ENCODE data around the gene MBOAT2. TPM values are rescaled to one million over a fixed set of nuclear protein-coding genes. Genes with fewer than 3 reads are reported as not detected.
"Not testable (repeated sequence)": the region's sequence is repeated elsewhere in the genome, so short reads cannot be mapped to it uniquely, and the experiment has no call there.

Gene MBOAT2
- total and polyA plus RNA-seq, 7 donors, result 0.11 to 3.5 (median 0.83) TPM

DNA sequence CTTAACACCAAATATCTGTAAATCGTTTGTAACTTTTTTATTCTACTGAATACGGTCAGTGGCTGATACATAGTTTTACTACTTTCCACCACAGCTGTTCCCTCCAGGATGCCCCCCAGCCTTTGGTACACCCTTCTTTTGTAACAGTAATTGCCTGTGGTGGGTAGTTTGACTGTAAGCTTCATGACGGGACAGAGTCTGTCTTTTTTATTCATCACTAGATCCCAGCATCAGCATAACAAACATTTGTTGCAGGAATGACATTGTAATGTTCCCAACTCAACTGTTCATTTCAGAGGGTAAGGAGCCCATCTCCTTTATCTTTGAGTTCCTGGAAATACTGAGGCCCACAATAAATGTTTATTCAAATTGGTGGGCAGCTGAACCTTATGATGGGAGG lies 67.5 kb downstream of the MBOAT2 start:
- H3K27me3 ChIP-seq (ENCODE audit: insufficient read depth in 3 of 3, low read length in 2 of 3), result no peaks in the 10 kb centered on the region
- H3K27ac ChIP-seq, result no peak overlapping the region
- no peaks in the 10 kb centered on the region for H3K9me3 ChIP-seq
- intact Hi-C loops (cut with DNase I), result no loop called here
- H3K36me3 ChIP-seq (ENCODE audit: insufficient read depth in 1 of 2, low read depth in 1 of 2), result no peaks in the 10 kb centered on the region
- H3K4me3 ChIP-seq, result no peak overlapping the region
- H3K4me1 ChIP-seq, result no peaks in the 10 kb centered on the region
- no peak for DNase-seq
- ATAC-seq, result no peak
- 83 to 90% (median 85%) methylated on average over 3 of the region's 3 CpGs for WGBS, 3 donors
- no peak for TF ChIP-seq CTCF (IDR thresholded peaks at IDR 0.05)

GRCh38 chr2:8934338-8934737 lies 69.1 kb downstream of the MBOAT2 start:
- Histone ChIP-seq H3K9me3 (no peaks in the 10 kb centered on the region), H3K4me1 (no peaks in the 10 kb centered on the region), H3K4me3 (no peak overlapping the region), H3K27ac (no peak overlapping the region), H3K27me3 (ENCODE audit: insufficient read depth in 3 of 3, low read length in 2 of 3) (no peaks in the 10 kb centered on the region), H3K36me3 (ENCODE audit: insufficient read depth in 1 of 2, low read depth in 1 of 2) (no peaks in the 10 kb centered on the region)
- intact Hi-C loops (cut with DNase I), result no loop called here
- ATAC-seq (no peak), DNase-seq (no peak)
- TF ChIP-seq CTCF (IDR thresholded peaks at IDR 0.05), result no peak

DNA sequence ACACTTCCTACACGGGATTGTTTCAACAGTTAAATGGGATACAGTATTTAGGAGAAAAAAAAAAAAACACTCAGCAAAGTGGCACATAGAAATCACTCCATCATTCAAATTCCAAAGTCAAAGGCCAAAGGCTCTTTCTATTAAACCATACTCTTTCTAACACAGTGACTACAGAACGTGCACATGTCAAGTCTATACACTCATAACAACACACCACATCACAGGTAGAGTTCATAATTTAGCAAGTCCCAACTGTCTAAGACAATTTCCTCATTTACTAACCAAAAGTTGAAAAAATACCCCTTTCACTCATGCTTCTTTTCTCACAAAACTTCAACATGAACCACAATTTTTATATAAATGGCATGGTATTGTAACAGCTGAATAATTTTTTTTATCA lies 70.8 kb downstream of the MBOAT2 start:
- no peak for ATAC-seq
- Histone ChIP-seq H3K9me3 (no peaks in the 10 kb centered on the region), H3K27ac (no peak overlapping the region), H3K4me3 (no peak overlapping the region), H3K4me1 (no peaks in the 10 kb centered on the region), H3K27me3 (ENCODE audit: insufficient read depth in 3 of 3, low read length in 2 of 3) (no peaks in the 10 kb centered on the region), H3K36me3 (ENCODE audit: insufficient read depth in 1 of 2, low read depth in 1 of 2) (no peaks in the 10 kb centered on the region)
- intact Hi-C loops (cut with DNase I), result no loop called here
- 72 to 86% (median 76%) methylated on average over 2 of the region's 2 CpGs for WGBS, 3 donors
- TF ChIP-seq CTCF (IDR thresholded peaks at IDR 0.05), result no peak
- DNase-seq, result no peak

DNA sequence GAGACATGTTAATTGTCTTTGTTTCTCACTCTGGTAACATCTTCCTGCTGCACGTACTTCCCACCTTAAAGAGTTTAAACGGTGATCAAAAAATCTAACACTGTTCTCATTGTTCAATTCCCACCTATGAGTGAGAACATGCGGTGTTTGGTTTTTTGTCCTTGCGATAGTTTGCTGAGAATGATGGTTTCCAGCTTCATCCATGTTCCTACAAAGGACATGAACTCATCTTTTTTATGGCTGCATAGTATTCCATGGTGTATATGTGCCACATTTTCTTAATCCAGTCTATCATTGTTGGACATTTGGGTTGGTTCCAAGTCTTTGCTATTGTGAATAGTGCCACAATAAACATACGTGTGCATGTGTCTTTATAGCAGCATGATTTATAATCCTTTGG lies 73.3 kb downstream of the MBOAT2 start:
- H3K4me3 ChIP-seq; intact Hi-C loops (cut with DNase I); H3K9me3 ChIP-seq; H3K27me3 ChIP-seq (ENCODE audit: insufficient read depth in 3 of 3, low read length in 2 of 3); H3K4me1 ChIP-seq; ATAC-seq; H3K36me3 ChIP-seq (ENCODE audit: insufficient read depth in 1 of 2, low read depth in 1 of 2); DNase-seq; H3K27ac ChIP-seq: not testable (repeated sequence)
- WGBS, 3 donors, result 94 to 98% (median 97%) methylated on average over 4 to 5 of the region's 5 CpGs

GRCh38 chr2:8929128-8929527 lies 74.4 kb downstream of the MBOAT2 start:
- intact Hi-C loops (cut with DNase I), result no loop called here

More at GRCh38 chr2:8929128-8929527, 74.4 kb downstream of the MBOAT2 start:
- Histone ChIP-seq H3K27me3 (ENCODE audit: insufficient read depth in 3 of 3, low read length in 2 of 3) (no peaks in the 10 kb centered on the region), H3K4me3 (no peak overlapping the region), H3K36me3 (ENCODE audit: insufficient read depth in 1 of 2, low read depth in 1 of 2) (no peaks in the 10 kb centered on the region), H3K9me3 (no peaks in the 10 kb centered on the region), H3K4me1 (no peaks in the 10 kb centered on the region), H3K27ac (no peak overlapping the region)
- WGBS, 3 donors, result 92 to 100% (median 94%) methylated on average over 3 of the region's 3 CpGs
- DNase-seq (no peak), ATAC-seq (no peak)
- TF ChIP-seq CTCF (IDR thresholded peaks at IDR 0.05), result no peak
